Measurements from ENCODE around the gene EGFL7.

The EGFL7 gene

GRCh38 chr9:136668983-136669790 is 6.5 kb downstream of the EGFL7 start:
- no peak for TF ChIP-seq CTCF (IDR thresholded peaks at IDR 0.05)

- no peak for TF ChIP-seq CTCF (IDR thresholded peaks at IDR 0.05)
These were observed 7.2 kb downstream of the EGFL7 start for GRCh38 chr9:136669791-136670464.

- no peak for TF ChIP-seq CTCF (IDR thresholded peaks at IDR 0.05)
These were observed 8.0 kb downstream of the EGFL7 start for GRCh38 chr9:136670576-136671253.

GRCh38 chr9:136671254-136671614 is 8.5 kb downstream of the EGFL7 start:
- no peak for TF ChIP-seq CTCF (IDR thresholded peaks at IDR 0.05)

GRCh38 chr9:136671646-136672430 is 9.1 kb downstream of the EGFL7 start:
- TF ChIP-seq CTCF (IDR thresholded peaks at IDR 0.05), result peak; percentile 96

GRCh38 chr9:136672431-136673087 is 9.8 kb downstream of the EGFL7 start:
- no peak for TF ChIP-seq CTCF (IDR thresholded peaks at IDR 0.05)
